IPS-NIHi11 (cell line): ENCODE measurements around the gene PSTPIP1.

ENCODE experiments used
- DNase-seq: peaks from one replicate; pipeline ENCODE4 v3.0.0; 2012; ENCODE audit warnings: mixed read lengths, low spot score

The PSTPIP1 gene

GRCh38 chr15:76998663-76999285 is 3.8 kb downstream of the PSTPIP1 start:
- DNase-seq = no peak

GRCh38 chr15:76999996-77000395 is 5.1 kb downstream of the PSTPIP1 start:
- DNase-seq = no peak

- DNase-seq = no peak
Observed at GRCh38 chr15:77001351-77001750, 6.4 kb downstream of the PSTPIP1 start.

GRCh38 chr15:77001966-77002365 is 7.0 kb downstream of the PSTPIP1 start:
- no peak for DNase-seq

- no peak for DNase-seq
Observed at GRCh38 chr15:77002436-77002835, 7.5 kb downstream of the PSTPIP1 start.

GRCh38 chr15:77002954-77003912 is 8.3 kb downstream of the PSTPIP1 start:
- DNase-seq = no peak

- no peak for DNase-seq
Observed at GRCh38 chr15:77004189-77004588, 9.3 kb downstream of the PSTPIP1 start.

GRCh38 chr15:77009176-77009575 is 14.2 kb downstream of the PSTPIP1 start:
- DNase-seq = no peak

- no peak for DNase-seq
Observed at GRCh38 chr15:77009646-77010311, 14.9 kb downstream of the PSTPIP1 start.

- no peak for DNase-seq
Observed at GRCh38 chr15:77010312-77010686, 15.4 kb downstream of the PSTPIP1 start.

- DNase-seq = no peak
Observed at GRCh38 chr15:77010857-77011256, 15.9 kb downstream of the PSTPIP1 start.

- DNase-seq = no peak
Observed at GRCh38 chr15:77012117-77012712, 17.3 kb downstream of the PSTPIP1 start.

- DNase-seq = no peak
Observed at GRCh38 chr15:77012868-77013267, 17.9 kb downstream of the PSTPIP1 start.

GRCh38 chr15:77013776-77014131 is 18.8 kb downstream of the PSTPIP1 start:
- peak; percentile 67 for DNase-seq

GRCh38 chr15:77014132-77015081 is 19.5 kb downstream of the PSTPIP1 start:
- DNase-seq = no peak

- peak; percentile 41 for DNase-seq
Observed at GRCh38 chr15:77015646-77016320, 20.9 kb downstream of the PSTPIP1 start.

GRCh38 chr15:77016321-77016695 is 21.4 kb downstream of the PSTPIP1 start:
- DNase-seq = no peak

- no peak for DNase-seq
Observed at GRCh38 chr15:77017091-77017660, 22.2 kb downstream of the PSTPIP1 start.

- no peak for DNase-seq
Observed at GRCh38 chr15:77017761-77018720, 23.1 kb downstream of the PSTPIP1 start.
